HEK293 (cell line): ENCODE results near the gene B3GLCT.

Experiments
- CTCF ChIA-PET: fragments of 350-600 bp; formaldehyde crosslinking; extraction: SDS; loops from one replicate; lab custom pipeline; 2021; ENCODE audit warnings: antibody characterized with exemption; lab: Yijun Ruan, JAX
- POLR2A ChIA-PET: fragments of 300-600 bp; formaldehyde crosslinking; extraction: SDS; loops from one replicate; lab custom pipeline; 2020; ENCODE audit warnings: antibody characterized with exemption, inconsistent platforms; lab: Yijun Ruan, JAX
- H3K27ac ChIP-seq: fragments of 200-500 bp; sonication (Bioruptor generic); 2 replicates; pipeline ENCODE4 v1.5.1; 2014; ENCODE audit warnings: low read depth, low read length, control low read depth, inconsistent platforms; ENCODE audit errors: extremely low read depth
- H3K36me3 ChIP-seq, 2 experiments: fragments of 200-500 bp in 1 of 2; sonication (Bioruptor generic) in 1 of 2; 1 replicate in 1 of 2; 2 replicates in 1 of 2; pipeline ENCODE4 v1.5.1; 2014 to 2017; ENCODE audit warnings: inconsistent platforms in 2 of 2, low read length in 2 of 2; ENCODE audit not compliant: control insufficient read depth in 2 of 2, insufficient read depth in 1 of 2
- H3K4me1 ChIP-seq: fragments of 200-500 bp; sonication (Bioruptor generic); 2 replicates; pipeline ENCODE4 v1.5.1; 2014; ENCODE audit warnings: mild to moderate bottlenecking, low read length, inconsistent platforms; ENCODE audit not compliant: control insufficient read depth, insufficient read depth
- H3K4me3 ChIP-seq: 2 replicates; pipeline ENCODE4 v1.5.1; 2011; ENCODE audit warnings: low read depth, mild to moderate bottlenecking, control low read depth, low read length, moderate library complexity
- H3K9me3 ChIP-seq: fragments of 200-500 bp; sonication (Bioruptor generic); 2 replicates; pipeline ENCODE4 v1.5.1; 2014; ENCODE audit warnings: low read depth, low read length, inconsistent platforms; ENCODE audit not compliant: control insufficient read depth, insufficient read depth
- ELK4 ChIP-seq: IDR thresholded peaks from 2 replicates; pipeline ENCODE4 v1.6.1; 2011; ENCODE audit warnings: mild to moderate bottlenecking, low read depth, low read length, borderline replicate concordance
- FEZF1 ChIP-seq: fragments of 450-650 bp; formaldehyde crosslinking; IDR thresholded peaks from 2 replicates; pipeline ENCODE4 v1.5.1; 2016; ENCODE audit warnings: missing biosample characterization, missing genetic modification characterization
- GLIS1 ChIP-seq: fragments of 450-650 bp; formaldehyde crosslinking; IDR thresholded peaks from 2 replicates; pipeline ENCODE4 v1.5.1; 2016; ENCODE audit warnings: missing biosample characterization, missing genetic modification characterization
- GLIS2 ChIP-seq: fragments of 450-650 bp; formaldehyde crosslinking; IDR thresholded peaks from 2 replicates; pipeline ENCODE4 v1.5.1; 2016; ENCODE audit warnings: missing biosample characterization, missing genetic modification characterization
- IKZF3 ChIP-seq: fragments of 450-650 bp; IDR thresholded peaks from 2 replicates; pipeline ENCODE4 v1.5.0; 2018; ENCODE audit warnings: missing biosample characterization, mild to moderate bottlenecking, missing genetic modification characterization, moderate library complexity
- MYNN ChIP-seq: fragments of 450-650 bp; formaldehyde crosslinking; IDR thresholded peaks from 2 replicates; pipeline ENCODE4 v1.5.1; 2016; ENCODE audit warnings: missing biosample characterization, missing genetic modification characterization, borderline replicate concordance
- PATZ1 ChIP-seq: fragments of 450-650 bp; formaldehyde crosslinking; IDR thresholded peaks from 2 replicates; pipeline ENCODE4 v1.5.1; 2016; ENCODE audit warnings: missing biosample characterization, missing genetic modification characterization
- PBX3 ChIP-seq: sonication (generic); formaldehyde crosslinking; IDR thresholded peaks from 2 replicates; pipeline ENCODE4 v1.8.1; 2022; ENCODE audit warnings: mild to moderate bottlenecking, moderate library complexity, missing genetic modification reagents
- SCRT2 ChIP-seq: fragments of 450-650 bp; formaldehyde crosslinking; IDR thresholded peaks from 2 replicates; pipeline ENCODE4 v1.5.1; 2016; ENCODE audit warnings: missing biosample characterization, missing genetic modification characterization
- SP2 ChIP-seq: fragments of 450-650 bp; formaldehyde crosslinking; IDR thresholded peaks from 2 replicates; pipeline ENCODE4 v1.5.1; 2016; ENCODE audit warnings: missing biosample characterization, missing genetic modification characterization
- YY1 ChIP-seq: fragments of 450-650 bp; formaldehyde crosslinking; IDR thresholded peaks from 2 replicates; pipeline ENCODE4 v1.5.1; 2018; ENCODE audit warnings: missing biosample characterization, missing genetic modification characterization
- ZBTB8A ChIP-seq: fragments of 450-650 bp; formaldehyde crosslinking; IDR thresholded peaks from 2 replicates; pipeline ENCODE4 v1.5.1; 2016; ENCODE audit warnings: missing biosample characterization, missing genetic modification characterization
- ZIC2 ChIP-seq: fragments of 450-650 bp; formaldehyde crosslinking; IDR thresholded peaks from 2 replicates; pipeline ENCODE4 v1.5.1; 2016; ENCODE audit warnings: missing biosample characterization, missing genetic modification characterization
- ZNF280C ChIP-seq: fragments of 450-650 bp; formaldehyde crosslinking; IDR thresholded peaks from 2 replicates; pipeline ENCODE4 v1.5.1; 2016; ENCODE audit warnings: missing biosample characterization, missing genetic modification characterization
- ZNF324 ChIP-seq: fragments of 450-650 bp; formaldehyde crosslinking; IDR thresholded peaks from 2 replicates; pipeline ENCODE4 v1.5.1; 2016; ENCODE audit warnings: missing biosample characterization, missing genetic modification characterization
- ZNF335 ChIP-seq: fragments of 450-650 bp; formaldehyde crosslinking; conservative IDR thresholded peaks from 2 replicates; pipeline ENCODE4 v1.5.1; 2016; ENCODE audit warnings: missing biosample characterization, missing genetic modification characterization
- ZNF341 ChIP-seq: fragments of 450-650 bp; formaldehyde crosslinking; IDR thresholded peaks from 2 replicates; pipeline ENCODE4; 2016; ENCODE audit warnings: low read depth, missing biosample characterization, missing genetic modification characterization
- ZNF350 ChIP-seq: fragments of 450-650 bp; formaldehyde crosslinking; IDR thresholded peaks from 2 replicates; pipeline ENCODE4 v1.5.0; 2017; ENCODE audit warnings: missing biosample characterization, mild to moderate bottlenecking, missing genetic modification characterization
- ZNF366 ChIP-seq: fragments of 450-650 bp; formaldehyde crosslinking; conservative IDR thresholded peaks from 2 replicates; pipeline ENCODE4 v1.5.1; 2016; ENCODE audit warnings: missing biosample characterization, missing genetic modification characterization
- ZNF621 ChIP-seq: fragments of 450-650 bp; formaldehyde crosslinking; IDR thresholded peaks from 2 replicates; pipeline ENCODE4 v1.5.1; 2017; ENCODE audit warnings: missing biosample characterization, missing genetic modification characterization
- ZSCAN16 ChIP-seq: fragments of 450-650 bp; formaldehyde crosslinking; IDR thresholded peaks from 2 replicates; pipeline ENCODE4 v1.5.1; 2016; ENCODE audit warnings: missing biosample characterization, missing genetic modification characterization
- ZSCAN30 ChIP-seq: fragments of 450-650 bp; IDR thresholded peaks from 2 replicates; pipeline ENCODE4 v1.5.1; 2018; ENCODE audit warnings: missing biosample characterization, mild to moderate bottlenecking, missing genetic modification characterization, moderate library complexity
- ZXDB ChIP-seq: fragments of 450-650 bp; formaldehyde crosslinking; IDR thresholded peaks from 2 replicates; pipeline ENCODE4 v1.5.1; 2016; ENCODE audit warnings: missing biosample characterization, missing genetic modification characterization
- TF ChIP-seq, protein P1 (sequence below): fragments of 450-650 bp; formaldehyde crosslinking; optimal IDR thresholded peaks from 2 replicates; pipeline ENCODE3; 2016; ENCODE audit warnings: missing biosample characterization, mild to moderate bottlenecking, missing genetic modification characterization
- TF ChIP-seq, protein P2 (sequence below): fragments of 450-650 bp; formaldehyde crosslinking; IDR thresholded peaks from 2 replicates; pipeline ENCODE4 v1.5.0; 2017; ENCODE audit warnings: missing biosample characterization, missing genetic modification characterization, borderline replicate concordance

The B3GLCT gene

DNA sequence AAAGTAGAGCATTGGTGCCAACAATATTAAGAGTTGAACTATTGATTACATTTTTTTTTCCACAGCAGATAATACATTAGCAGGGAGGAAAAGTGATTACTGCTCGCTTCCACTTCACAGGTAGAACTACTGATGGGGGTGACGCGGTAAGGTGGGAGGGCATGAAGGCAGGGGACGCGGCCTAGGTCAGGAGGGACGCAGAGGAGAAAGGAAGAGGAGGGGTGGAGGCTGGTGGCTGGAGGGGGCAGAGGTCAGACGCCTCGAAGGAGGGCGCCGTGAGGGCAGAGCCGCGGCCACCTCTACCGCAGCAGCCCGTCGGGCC lies 287 bp upstream of the B3GLCT start:
- Histone ChIP-seq H3K36me3 (no peaks in the 10 kb centered on the region), H3K27ac (peak overlapping the region; percentile 97; the same call in 1 of the 2 replicates), H3K4me1 (peaks cover 6% of the 10 kb centered on the region), H3K4me3 (peak overlapping the region; percentile 67), H3K9me3 (no peaks in the 10 kb centered on the region)
- no peak for TF ChIP-seq ZNF350 (tag by site-specific recombination)
- TF ChIP-seq MYNN (tag by site-specific recombination), result no peak
- no peak for TF ChIP-seq ZNF280C (tag by site-specific recombination)
- TF ChIP-seq ZNF341, result 0 out of 2 replicates have a peak, but pooled peaks have one; percentile 8
- TF ChIP-seq ZNF335 (tag by site-specific recombination), result peak; percentile 97
- TF ChIP-seq ZBTB8A (tag by site-specific recombination), result peak; percentile 68
- POLR2A ChIA-PET, result interaction anchor here (0.5 to 1.1 kb wide), 4 partner anchors 10 to 97 kb away, joined by 3 to 6 read pairs (median 3); no protein-coding TSS in a partner anchor
- CTCF ChIA-PET, result interaction anchor here (0.5 to 3.5 kb wide), 9 partner anchors 9 to 232 kb away, joined by 3 to 15 read pairs (median 4); no protein-coding TSS in a partner anchor

DNA sequence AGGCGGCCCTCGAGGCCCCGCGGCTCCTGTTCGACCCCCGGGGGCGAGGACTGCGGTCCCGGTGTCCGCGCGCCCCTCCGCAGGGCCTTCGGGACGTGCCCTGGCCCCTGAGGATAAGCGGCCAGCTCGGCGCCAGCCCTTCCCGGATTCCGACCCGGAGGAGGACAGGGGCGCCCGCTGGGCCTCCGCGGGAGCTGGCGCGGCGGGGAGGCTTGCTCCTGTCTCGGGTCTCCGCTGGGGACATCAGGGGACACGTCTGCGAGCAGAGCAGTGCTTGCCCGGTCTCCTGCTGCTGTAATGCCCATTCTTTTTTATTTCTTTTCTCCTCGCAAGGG lies 829 bp downstream of the B3GLCT start:
- Histone ChIP-seq H3K4me3 (peak overlapping the region; percentile 67), H3K4me1 (peaks cover 6% of the 10 kb centered on the region), H3K27ac (peak overlapping the region; percentile 97), H3K36me3 (no peaks in the 10 kb centered on the region), H3K9me3 (no peaks in the 10 kb centered on the region)
- ChIA-PET POLR2A (no interaction called here), CTCF (interaction anchor here (0.6 to 3.5 kb wide), 13 partner anchors 9 to 1060 kb away, joined by 3 to 15 read pairs (median 4); no protein-coding TSS in a partner anchor)
- TF ChIP-seq ZSCAN16 (tag by site-specific recombination) (no peak), ZIC2 (tag by site-specific recombination) (peak; percentile 91), SP2 (tag by site-specific recombination) (no peak), SCRT2 (tag by site-specific recombination) (no peak), IKZF3 (tag by site-specific recombination) (0 out of 2 replicates have a peak, but pooled peaks have one; percentile 26), YY1 (no peak), ZBTB8A (tag by site-specific recombination) (peak; percentile 70), ZNF350 (tag by site-specific recombination) (no peak), ELK4 (no peak), GLIS1 (tag by site-specific recombination) (peak; percentile 71), ZNF621 (tag by site-specific recombination) (no peak), ZXDB (tag by site-specific recombination) (0 out of 2 replicates have a peak, but pooled peaks have one; percentile 15), ZSCAN30 (tag by site-specific recombination) (0 out of 2 replicates have a peak, but pooled peaks have one; percentile 4), ZNF366 (tag by site-specific recombination) (no peak), PBX3 (0 out of 2 replicates have a peak, but pooled peaks have one; percentile 59), ZNF324 (no peak), FEZF1 (tag by site-specific recombination) (no peak), GLIS2 (tag by site-specific recombination) (peak; percentile 81), PATZ1 (tag by site-specific recombination) (peak; percentile 36; the same call in 1 of the 2 replicates)
- TF ChIP-seq, protein P1, sequence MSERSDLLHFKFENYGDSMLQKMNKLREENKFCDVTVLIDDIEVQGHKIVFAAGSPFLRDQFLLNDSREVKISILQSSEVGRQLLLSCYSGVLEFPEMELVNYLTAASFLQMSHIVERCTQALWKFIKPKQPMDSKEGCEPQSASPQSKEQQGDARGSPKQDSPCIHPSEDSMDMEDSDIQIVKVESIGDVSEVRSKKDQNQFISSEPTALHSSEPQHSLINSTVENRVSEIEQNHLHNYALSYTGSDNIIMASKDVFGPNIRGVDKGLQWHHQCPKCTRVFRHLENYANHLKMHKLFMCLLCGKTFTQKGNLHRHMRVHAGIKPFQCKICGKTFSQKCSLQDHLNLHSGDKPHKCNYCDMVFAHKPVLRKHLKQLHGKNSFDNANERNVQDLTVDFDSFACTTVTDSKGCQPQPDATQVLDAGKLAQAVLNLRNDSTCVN (tag by site-specific recombination), result peak; percentile 77
- TF ChIP-seq, protein P2, sequence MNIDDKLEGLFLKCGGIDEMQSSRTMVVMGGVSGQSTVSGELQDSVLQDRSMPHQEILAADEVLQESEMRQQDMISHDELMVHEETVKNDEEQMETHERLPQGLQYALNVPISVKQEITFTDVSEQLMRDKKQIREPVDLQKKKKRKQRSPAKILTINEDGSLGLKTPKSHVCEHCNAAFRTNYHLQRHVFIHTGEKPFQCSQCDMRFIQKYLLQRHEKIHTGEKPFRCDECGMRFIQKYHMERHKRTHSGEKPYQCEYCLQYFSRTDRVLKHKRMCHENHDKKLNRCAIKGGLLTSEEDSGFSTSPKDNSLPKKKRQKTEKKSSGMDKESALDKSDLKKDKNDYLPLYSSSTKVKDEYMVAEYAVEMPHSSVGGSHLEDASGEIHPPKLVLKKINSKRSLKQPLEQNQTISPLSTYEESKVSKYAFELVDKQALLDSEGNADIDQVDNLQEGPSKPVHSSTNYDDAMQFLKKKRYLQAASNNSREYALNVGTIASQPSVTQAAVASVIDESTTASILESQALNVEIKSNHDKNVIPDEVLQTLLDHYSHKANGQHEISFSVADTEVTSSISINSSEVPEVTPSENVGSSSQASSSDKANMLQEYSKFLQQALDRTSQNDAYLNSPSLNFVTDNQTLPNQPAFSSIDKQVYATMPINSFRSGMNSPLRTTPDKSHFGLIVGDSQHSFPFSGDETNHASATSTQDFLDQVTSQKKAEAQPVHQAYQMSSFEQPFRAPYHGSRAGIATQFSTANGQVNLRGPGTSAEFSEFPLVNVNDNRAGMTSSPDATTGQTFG (tag by site-specific recombination), result no peak
